ACC112 (cell line): ENCODE results near the gene KLF13.

ENCODE experiments used
- H2AFZ ChIP-seq: fragments of 200-600 bp; sonication (generic); one replicate; pipeline ENCODE4 v1.6.0; 2017; ENCODE audit warnings: antibody characterized with exemption, low read length; ENCODE audit not compliant: unreplicated experiment
- H3K27ac ChIP-seq: fragments of 200-600 bp; sonication (generic); 2 replicates; pipeline ENCODE4 v1.5.1; 2014; ENCODE audit warnings: low read depth, mild to moderate bottlenecking, antibody characterized with exemption, low read length, moderate library complexity
- H3K27me3 ChIP-seq: fragments of 200-600 bp; sonication (generic); 2 replicates; pipeline ENCODE4 v1.6.1; 2014; ENCODE audit warnings: mild to moderate bottlenecking, antibody characterized with exemption, low read length, moderate library complexity, mixed read lengths; ENCODE audit not compliant: insufficient read depth
- H3K36me3 ChIP-seq: fragments of 200-600 bp; sonication (generic); 2 replicates; pipeline ENCODE4 v1.6.1; 2016; ENCODE audit warnings: mild to moderate bottlenecking, antibody characterized with exemption, low read length, moderate library complexity, mixed read lengths; ENCODE audit not compliant: insufficient read depth
- H3K4me1 ChIP-seq: fragments of 200-600 bp; sonication (generic); one replicate; pipeline ENCODE4 v1.6.1; 2016; ENCODE audit warnings: low read length, mixed read lengths; ENCODE audit not compliant: insufficient read depth, unreplicated experiment, control insufficient read depth
- H3K4me3 ChIP-seq: fragments of 200-600 bp; sonication (generic); 2 replicates; pipeline ENCODE4 v1.5.1; 2014; ENCODE audit warnings: mild to moderate bottlenecking, low read depth, low read length
- H3K79me2 ChIP-seq: fragments of 200-600 bp; sonication (generic); one replicate; pipeline ENCODE4 v1.6.0; 2016; ENCODE audit warnings: low read length; ENCODE audit not compliant: control insufficient read depth, unreplicated experiment, insufficient read depth

The KLF13 gene

GRCh38 chr15:31328428-31328968, 1.9 kb downstream of the KLF13 start:
- H2AFZ ChIP-seq: peak overlapping the region; percentile 69

GRCh38 chr15:31328969-31329639, 2.5 kb downstream of the KLF13 start:
- Histone ChIP-seq H3K27ac (peak overlapping the region; percentile 74), H3K4me3 (peak overlapping the region; percentile 89), H3K36me3 (no peaks in the 10 kb centered on the region), H3K27me3 (no peaks in the 10 kb centered on the region), H2AFZ (no peak overlapping the region), H3K4me1 (peaks cover 16% of the 10 kb centered on the region), H3K79me2 (peaks cover 70% of the 10 kb centered on the region)

More at GRCh38 chr15:31328428-31328968, 1.9 kb downstream of the KLF13 start:
- H3K27me3 ChIP-seq: no peaks in the 10 kb centered on the region
- H3K79me2 ChIP-seq: peaks cover 64% of the 10 kb centered on the region
- H3K4me1 ChIP-seq: peaks cover 16% of the 10 kb centered on the region
- H3K4me3 ChIP-seq: peak overlapping the region; percentile 89
- peak overlapping the region; percentile 74 for H3K27ac ChIP-seq
- H3K36me3 ChIP-seq: no peaks in the 10 kb centered on the region

- Histone ChIP-seq H3K79me2 (peaks cover 69% of the 10 kb centered on the region), H3K4me3 (peak overlapping the region; percentile 89), H2AFZ (no peak overlapping the region), H3K27me3 (no peaks in the 10 kb centered on the region), H3K36me3 (no peaks in the 10 kb centered on the region), H3K4me1 (peaks cover 15% of the 10 kb centered on the region), H3K27ac (no peak overlapping the region)
Observed at GRCh38 chr15:31329640-31330010, 3.0 kb downstream of the KLF13 start.

GRCh38 chr15:31330111-31330785, 3.6 kb downstream of the KLF13 start:
- no peak overlapping the region for H3K27ac ChIP-seq
- peaks cover 69% of the 10 kb centered on the region for H3K79me2 ChIP-seq

GRCh38 chr15:31330836-31331235, 4.2 kb downstream of the KLF13 start:
- Histone ChIP-seq H3K27me3 (no peaks in the 10 kb centered on the region), H3K36me3 (no peaks in the 10 kb centered on the region), H2AFZ (no peak overlapping the region), H3K4me1 (peaks cover 16% of the 10 kb centered on the region), H3K79me2 (peaks cover 73% of the 10 kb centered on the region), H3K4me3 (no peak overlapping the region), H3K27ac (no peak overlapping the region)

More at GRCh38 chr15:31330111-31330785, 3.6 kb downstream of the KLF13 start:
- Histone ChIP-seq H2AFZ (no peak overlapping the region), H3K36me3 (no peaks in the 10 kb centered on the region), H3K27me3 (no peaks in the 10 kb centered on the region), H3K4me1 (peaks cover 13% of the 10 kb centered on the region), H3K4me3 (no peak overlapping the region; the same call in 1 of the 2 replicates)

- Histone ChIP-seq H2AFZ (no peak overlapping the region), H3K27ac (no peak overlapping the region), H3K4me1 (peaks cover 16% of the 10 kb centered on the region), H3K4me3 (no peak overlapping the region), H3K79me2 (peaks cover 77% of the 10 kb centered on the region), H3K36me3 (no peaks in the 10 kb centered on the region), H3K27me3 (no peaks in the 10 kb centered on the region)
Observed at GRCh38 chr15:31331389-31331788, 4.8 kb downstream of the KLF13 start.

- no peak overlapping the region for H3K4me3 ChIP-seq
- no peaks in the 10 kb centered on the region for H3K27me3 ChIP-seq
- peaks cover 16% of the 10 kb centered on the region for H3K4me1 ChIP-seq
- H3K36me3 ChIP-seq: no peaks in the 10 kb centered on the region
- no peak overlapping the region for H3K27ac ChIP-seq
- H2AFZ ChIP-seq: no peak overlapping the region
- H3K79me2 ChIP-seq: peaks cover 85% of the 10 kb centered on the region
Observed at GRCh38 chr15:31332020-31332680, 5.5 kb downstream of the KLF13 start.

- Histone ChIP-seq H3K4me1 (peaks cover 16% of the 10 kb centered on the region), H3K27ac (no peak overlapping the region)
Observed at GRCh38 chr15:31332681-31333071, 6.0 kb downstream of the KLF13 start.

GRCh38 chr15:31333119-31333518, 6.5 kb downstream of the KLF13 start:
- H3K27ac ChIP-seq: no peak overlapping the region
- no peak overlapping the region for H3K4me3 ChIP-seq
- no peak overlapping the region for H2AFZ ChIP-seq
- H3K27me3 ChIP-seq: no peaks in the 10 kb centered on the region
- no peaks in the 10 kb centered on the region for H3K36me3 ChIP-seq
- peaks cover 17% of the 10 kb centered on the region for H3K4me1 ChIP-seq
- peaks cover 93% of the 10 kb centered on the region for H3K79me2 ChIP-seq

More at GRCh38 chr15:31332681-31333071, 6.0 kb downstream of the KLF13 start:
- H3K4me3 ChIP-seq: no peak overlapping the region
- H2AFZ ChIP-seq: no peak overlapping the region
- H3K36me3 ChIP-seq: no peaks in the 10 kb centered on the region
- H3K27me3 ChIP-seq: no peaks in the 10 kb centered on the region
- peaks cover 90% of the 10 kb centered on the region for H3K79me2 ChIP-seq

GRCh38 chr15:31333820-31334219, 7.2 kb downstream of the KLF13 start:
- Histone ChIP-seq H3K27me3 (no peaks in the 10 kb centered on the region), H3K79me2 (peaks cover 94% of the 10 kb centered on the region), H3K4me3 (no peak overlapping the region), H2AFZ (no peak overlapping the region), H3K36me3 (no peaks in the 10 kb centered on the region), H3K4me1 (peaks cover 24% of the 10 kb centered on the region), H3K27ac (no peak overlapping the region)
